ENCODE results near the gene FBXO48. TPM values are rescaled to one million over a fixed set of nuclear protein-coding genes. Genes with fewer than 3 reads are reported as not detected.

The FBXO48 gene
- total and polyA plus RNA-seq, 2 experiments from 2014 or later = 1.1 to 1.3 TPM

- H3K36me3 Mint-ChIP-seq (ENCODE audit: low read depth) = no peaks in the 10 kb centered on the region
- Histone ChIP-seq H3K4me1 (ENCODE audit: insufficient read depth) (no peaks in the 10 kb centered on the region), H4K20me1 (replicated peaks; ENCODE audit: insufficient read depth) (no peaks in the 10 kb centered on the region), H3K9me2 (ENCODE audit: insufficient read depth) (no peaks in the 10 kb centered on the region), H3F3A (replicated peaks; ENCODE audit: low read depth) (no peaks in the 10 kb centered on the region), H3K36me3 (ENCODE audit: insufficient read depth) (no peaks in the 10 kb centered on the region), H2AFZ (peak overlapping the region; percentile 10; the same call in 1 of the 2 replicates), H3K27ac (ENCODE audit: low read depth) (no peak overlapping the region), H3K27me3 (ENCODE audit: insufficient read depth) (no peaks in the 10 kb centered on the region), H3K79me2 (replicated peaks; ENCODE audit: insufficient read depth) (no peaks in the 10 kb centered on the region), H3K4me2 (no peak overlapping the region), H3K4me3 (no peak overlapping the region)
- no peak for ATAC-seq
- no peaks in the 10 kb centered on the region for H3K4me1 Mint-ChIP-seq
- H3K4me3 Mint-ChIP-seq = no peak overlapping the region
- no peak for TF ChIP-seq REST (IDR thresholded peaks at IDR 0.05; ENCODE audit: unreplicated experiment)
- no peak for TF ChIP-seq CTCF (conservative IDR thresholded peaks at IDR 0.05; ENCODE audit: low read depth in 2 of 2)
- no peak for TF ChIP-seq CREB1 (CRISPR knock-in tag; IDR thresholded peaks at IDR 0.05; ENCODE audit: low read depth)
- TF ChIP-seq EZH2phosphoT487 (IDR thresholded peaks at IDR 0.05; ENCODE audit: unreplicated experiment) = no peak
- TF ChIP-seq ETS1 (IDR thresholded peaks at IDR 0.05) = no peak
- TF ChIP-seq EZH2 (IDR thresholded peaks at IDR 0.05; ENCODE audit: low read depth, unreplicated experiment) = no peak
- TF ChIP-seq ZNF114 (CRISPR knock-in tag; IDR thresholded peaks at IDR 0.05) = no peak
- TF ChIP-seq NANOG (IDR thresholded peaks at IDR 0.05; ENCODE audit: borderline replicate concordance) = no peak
- TF ChIP-seq STAT1 (IDR thresholded peaks at IDR 0.05; ENCODE audit: unreplicated experiment) = no peak
- TF ChIP-seq ZNF462 (CRISPR knock-in tag; IDR thresholded peaks at IDR 0.05) = no peak
- TF ChIP-seq ZNF331 (CRISPR knock-in tag; IDR thresholded peaks at IDR 0.05; ENCODE audit: low read depth) = no peak
- H3K27me3 Mint-ChIP-seq (ENCODE audit: insufficient read depth, low read depth, poor library complexity) = no peaks in the 10 kb centered on the region
- no peak overlapping the region for H3K27ac Mint-ChIP-seq
- no peak for DNase-seq (ENCODE audit: low spot score)
- H3K9me3 Mint-ChIP-seq = no peaks in the 10 kb centered on the region
These were observed 12.4 kb downstream of the FBXO48 start for GRCh38 chr2:68454719-68455118.
